ENCODE data around the gene GPR107.

- no peak for TF ChIP-seq ESRRG (CRISPR knock-in tag; IDR thresholded peaks at IDR 0.05)
- TF ChIP-seq RARB (CRISPR knock-in tag; IDR thresholded peaks at IDR 0.05): no peak
- no peak for TF ChIP-seq ZFP30 (CRISPR knock-in tag; IDR thresholded peaks at IDR 0.05)
- no peak for TF ChIP-seq ZNF70 (CRISPR knock-in tag; IDR thresholded peaks at IDR 0.05)
- TF ChIP-seq ZNF8 (CRISPR knock-in tag; IDR thresholded peaks at IDR 0.05): no peak
- TF ChIP-seq CSRNP3 (CRISPR knock-in tag; IDR thresholded peaks at IDR 0.05): no peak
- TF ChIP-seq PATZ1 (CRISPR knock-in tag; IDR thresholded peaks at IDR 0.05; ENCODE audit: borderline replicate concordance): no peak
- no peak for TF ChIP-seq GLIS3 (CRISPR knock-in tag; IDR thresholded peaks at IDR 0.05)
- TF ChIP-seq CSDC2 (CRISPR knock-in tag; IDR thresholded peaks at IDR 0.05): no peak
- no peak for TF ChIP-seq CREB5 (CRISPR knock-in tag; IDR thresholded peaks at IDR 0.05; ENCODE audit: low read depth)
- no peak for TF ChIP-seq ARNTL (CRISPR knock-in tag; IDR thresholded peaks at IDR 0.05; ENCODE audit: borderline replicate concordance, low read depth)
- no peak for TF ChIP-seq ZFP3 (CRISPR knock-in tag; IDR thresholded peaks at IDR 0.05)
- no peak for TF ChIP-seq OSR1 (CRISPR knock-in tag; IDR thresholded peaks at IDR 0.05)
Observed at GRCh38 chr9:130143958-130144366, 90.3 kb downstream of the GPR107 start.
